IPS-20b (cell line): ENCODE data around the gene FBF1.

Source experiments
- H3K27ac ChIP-seq: one replicate; pipeline ENCODE4 v1.5.1; 2013; ENCODE audit warnings: low read length
- H3K27me3 ChIP-seq: 2 replicates; pipeline ENCODE4 v1.6.1; 2013; ENCODE audit warnings: mild to moderate bottlenecking, low read length, inconsistent platforms; ENCODE audit not compliant: insufficient read depth
- H3K36me3 ChIP-seq: 2 replicates; pipeline ENCODE4 v1.6.1; 2013; ENCODE audit warnings: low read depth, mild to moderate bottlenecking, inconsistent platforms, low read length, moderate library complexity; ENCODE audit not compliant: insufficient read depth
- H3K4me1 ChIP-seq: 2 replicates; pipeline ENCODE4 v1.6.1; 2013; ENCODE audit warnings: mild to moderate bottlenecking, control low read depth, inconsistent platforms, low read length, moderate library complexity; ENCODE audit not compliant: insufficient read depth
- H3K4me3 ChIP-seq: 2 replicates; pipeline ENCODE4 v1.5.1; 2013; ENCODE audit warnings: mild to moderate bottlenecking, low read length, inconsistent platforms
- H3K9ac ChIP-seq: 2 replicates; pipeline ENCODE4 v1.6.1; 2013; ENCODE audit warnings: low read depth, mild to moderate bottlenecking, inconsistent platforms, low read length, moderate library complexity
- H3K9me3 ChIP-seq: 2 replicates; pipeline ENCODE4 v1.6.1; 2013; ENCODE audit warnings: mild to moderate bottlenecking, low read depth, low read length, inconsistent platforms; ENCODE audit not compliant: insufficient read depth

The FBF1 gene

GRCh38 chr17:75945211-75945610 lies 4.4 kb upstream of the FBF1 start:
- Histone ChIP-seq H3K4me1 (peaks cover 4% of the 10 kb centered on the region; the same call in 1 of the 2 replicates), H3K27me3 (no peaks in the 10 kb centered on the region), H3K27ac (no peak overlapping the region), H3K36me3 (peaks cover 53% of the 10 kb centered on the region), H3K9me3 (no peaks in the 10 kb centered on the region), H3K9ac (no peak overlapping the region), H3K4me3 (no peak overlapping the region)

- no peak overlapping the region for H3K9ac ChIP-seq
These were observed 2.6 kb upstream of the FBF1 start for GRCh38 chr17:75943491-75943890.

GRCh38 chr17:75942473-75942872 lies 1.6 kb upstream of the FBF1 start:
- Histone ChIP-seq H3K9me3 (no peaks in the 10 kb centered on the region), H3K4me3 (no peak overlapping the region), H3K27me3 (no peaks in the 10 kb centered on the region), H3K9ac (no peak overlapping the region), H3K27ac (no peak overlapping the region), H3K4me1 (peaks cover 4% of the 10 kb centered on the region; the same call in 1 of the 2 replicates), H3K36me3 (peaks cover 28% of the 10 kb centered on the region)

More at GRCh38 chr17:75943491-75943890, 2.6 kb upstream of the FBF1 start:
- Histone ChIP-seq H3K4me1 (peaks cover 4% of the 10 kb centered on the region; the same call in 1 of the 2 replicates), H3K4me3 (no peak overlapping the region), H3K27ac (no peak overlapping the region), H3K9me3 (no peaks in the 10 kb centered on the region), H3K27me3 (no peaks in the 10 kb centered on the region), H3K36me3 (peaks cover 38% of the 10 kb centered on the region)

GRCh38 chr17:75941442-75941819 lies 589 bp upstream of the FBF1 start:
- no peaks in the 10 kb centered on the region for H3K9me3 ChIP-seq
- peak overlapping the region; percentile 92; the same call in 1 of the 2 replicates for H3K4me3 ChIP-seq
- peaks cover 18% of the 10 kb centered on the region for H3K36me3 ChIP-seq
- H3K27me3 ChIP-seq = no peaks in the 10 kb centered on the region
- H3K27ac ChIP-seq = no peak overlapping the region
- peak overlapping the region; percentile 55; the same call in 1 of the 2 replicates for H3K9ac ChIP-seq
- peaks cover 4% of the 10 kb centered on the region; the same call in 1 of the 2 replicates for H3K4me1 ChIP-seq

- no peak overlapping the region for H3K9ac ChIP-seq
- H3K9me3 ChIP-seq = no peaks in the 10 kb centered on the region
- H3K4me3 ChIP-seq = no peak overlapping the region
- H3K36me3 ChIP-seq = no peaks in the 10 kb centered on the region
- H3K4me1 ChIP-seq = peaks cover 4% of the 10 kb centered on the region; the same call in 1 of the 2 replicates
- H3K27me3 ChIP-seq = no peaks in the 10 kb centered on the region
- no peak overlapping the region for H3K27ac ChIP-seq
These were observed 3.2 kb downstream of the FBF1 start for GRCh38 chr17:75937652-75938051.

GRCh38 chr17:75933808-75934207 lies 7.0 kb downstream of the FBF1 start:
- no peak overlapping the region for H3K4me3 ChIP-seq
- H3K36me3 ChIP-seq = no peaks in the 10 kb centered on the region
- H3K4me1 ChIP-seq = no peaks in the 10 kb centered on the region
- H3K9me3 ChIP-seq = no peaks in the 10 kb centered on the region
- no peaks in the 10 kb centered on the region for H3K27me3 ChIP-seq
- H3K27ac ChIP-seq = no peak overlapping the region
- H3K9ac ChIP-seq = no peak overlapping the region

- H3K4me1 ChIP-seq = no peaks in the 10 kb centered on the region
- no peaks in the 10 kb centered on the region for H3K27me3 ChIP-seq
- no peaks in the 10 kb centered on the region for H3K36me3 ChIP-seq
- H3K27ac ChIP-seq = no peak overlapping the region
- no peak overlapping the region for H3K9ac ChIP-seq
- H3K9me3 ChIP-seq = no peaks in the 10 kb centered on the region
- H3K4me3 ChIP-seq = no peak overlapping the region
These were observed 8.0 kb downstream of the FBF1 start for GRCh38 chr17:75932852-75933251.

GRCh38 chr17:75931062-75931461 lies 9.8 kb downstream of the FBF1 start:
- Histone ChIP-seq H3K27ac (no peak overlapping the region), H3K27me3 (no peaks in the 10 kb centered on the region), H3K4me1 (no peaks in the 10 kb centered on the region), H3K36me3 (peaks cover 4% of the 10 kb centered on the region), H3K4me3 (no peak overlapping the region), H3K9ac (no peak overlapping the region), H3K9me3 (no peaks in the 10 kb centered on the region)

GRCh38 chr17:75927286-75927922 lies 13.4 kb downstream of the FBF1 start:
- no peaks in the 10 kb centered on the region for H3K9me3 ChIP-seq
- no peak overlapping the region for H3K27ac ChIP-seq
- no peak overlapping the region for H3K4me3 ChIP-seq
- H3K4me1 ChIP-seq = no peaks in the 10 kb centered on the region
- H3K9ac ChIP-seq = no peak overlapping the region
- peaks cover 10% of the 10 kb centered on the region for H3K36me3 ChIP-seq
- no peaks in the 10 kb centered on the region for H3K27me3 ChIP-seq

- Histone ChIP-seq H3K4me1 (no peaks in the 10 kb centered on the region), H3K9me3 (no peaks in the 10 kb centered on the region), H3K36me3 (peaks cover 10% of the 10 kb centered on the region), H3K27ac (no peak overlapping the region), H3K4me3 (no peak overlapping the region), H3K9ac (no peak overlapping the region), H3K27me3 (no peaks in the 10 kb centered on the region)
These were observed 14.4 kb downstream of the FBF1 start for GRCh38 chr17:75926456-75926855.

GRCh38 chr17:75925912-75926311 lies 14.9 kb downstream of the FBF1 start:
- H3K27me3 ChIP-seq = no peaks in the 10 kb centered on the region
- peaks cover 10% of the 10 kb centered on the region for H3K36me3 ChIP-seq
- H3K4me1 ChIP-seq = no peaks in the 10 kb centered on the region
- H3K27ac ChIP-seq = no peak overlapping the region
- no peak overlapping the region for H3K9ac ChIP-seq
- H3K9me3 ChIP-seq = no peaks in the 10 kb centered on the region
- H3K4me3 ChIP-seq = no peak overlapping the region

- Histone ChIP-seq H3K4me1 (no peaks in the 10 kb centered on the region), H3K36me3 (peaks cover 10% of the 10 kb centered on the region), H3K9me3 (no peaks in the 10 kb centered on the region), H3K9ac (no peak overlapping the region), H3K27ac (no peak overlapping the region), H3K4me3 (no peak overlapping the region), H3K27me3 (no peaks in the 10 kb centered on the region)
These were observed 15.7 kb downstream of the FBF1 start for GRCh38 chr17:75925103-75925502.
